ENCODE results near the gene POLR1B. TPM values are rescaled to one million over a fixed set of nuclear protein-coding genes. Genes with fewer than 3 reads are reported as not detected.

Gene POLR1B
- total RNA-seq, 1 donor from 2014 or later: 28.8 TPM

Other genes with a start within 250 kb of the POLR1B start
- gene RGPD8, start 108.8 kb upstream of the POLR1B start, total RNA-seq: 7.5 and 12.6 TPM in 2 replicates
- 50.5 and 69.3 TPM in 2 replicates for gene TTL, start 60.3 kb upstream of the POLR1B start, total RNA-seq
- gene CHCHD5, start 42.1 kb downstream of the POLR1B start, total RNA-seq: 4.7 and 6.1 TPM in 2 replicates
- gene SLC20A1, start 103.5 kb downstream of the POLR1B start, total RNA-seq: 81.2 and 109 TPM in 2 replicates
- not detected in 2 replicates for gene NT5DC4, start 178.6 kb downstream of the POLR1B start, total RNA-seq
- gene CKAP2L, start 222.1 kb downstream of the POLR1B start, total RNA-seq: 4.9 and 10.3 TPM in 2 replicates
- gene IL1A, start 242.0 kb downstream of the POLR1B start, total RNA-seq: 0.60 and 0.73 TPM in 2 replicates

Measured in pulmonary artery endothelial cell (primary cell).